Gastrocnemius medialis (tissue), 4 donors: Measurements from ENCODE around the gene EN2.

Source experiments
- CTCF ChIP-seq, 5 experiments: fragments of 450-650 bp in 3 of 5; fragments of 200-600 bp in 2 of 5; sonication (generic) in 2 of 5; IDR thresholded peaks in 4 of 5; conservative IDR thresholded peaks in 1 of 5; 1 replicate in 4 of 5; 2 replicates in 1 of 5; pipeline ENCODE4 v1.5.1; 2016 to 2019; ENCODE audit warnings: antibody characterized with exemption in 5 of 5, mild to moderate bottlenecking in 3 of 5, moderate library complexity in 3 of 5
- POLR2A ChIP-seq, 2 donors: fragments of 450-650 bp; IDR thresholded peaks; one replicate each; pipeline ENCODE4 v1.6.1; 2017; ENCODE audit warnings: antibody characterized with exemption in 2 of 2, mild to moderate bottlenecking in 2 of 2, moderate library complexity in 2 of 2

DNA sequence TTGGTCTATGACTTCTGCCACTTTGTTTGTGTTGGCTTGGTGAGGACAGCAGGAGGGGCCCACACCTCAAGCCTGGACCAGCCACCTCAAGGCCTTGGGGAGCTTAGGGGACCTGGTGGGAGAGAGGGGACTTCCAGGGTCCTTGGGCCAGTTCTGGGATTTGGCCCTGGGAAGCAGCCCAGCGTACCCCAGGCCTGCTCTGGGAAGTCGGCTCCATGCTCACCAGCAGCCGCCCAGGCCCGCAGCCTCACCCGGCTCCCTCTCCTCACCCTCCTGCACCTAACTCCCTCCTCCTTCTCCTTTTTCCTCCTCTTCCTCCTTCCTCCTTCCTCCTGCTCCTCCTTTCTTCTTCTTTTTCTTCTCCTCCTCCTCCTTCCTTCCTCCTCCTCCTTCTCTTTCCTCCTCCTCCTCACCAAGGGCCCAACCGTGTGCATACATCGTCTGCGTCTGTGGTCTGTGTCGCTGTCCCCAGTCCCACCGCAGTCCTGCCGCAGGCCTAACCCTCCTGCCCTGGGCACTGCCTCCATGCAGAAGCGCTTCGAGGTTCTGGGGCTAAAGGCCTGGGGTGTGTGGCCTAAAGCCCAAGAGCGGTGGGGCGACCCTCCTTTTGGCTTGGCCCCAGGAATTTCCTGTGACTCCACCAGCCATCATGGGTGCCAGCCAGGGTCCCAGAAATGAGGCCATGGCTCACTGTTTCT is 5.3 kb downstream of the EN2 start:
- TF ChIP-seq CTCF (IDR thresholded peaks at IDR 0.05 in 4 of 5, conservative IDR thresholded peaks at IDR 0.05 in 1 of 5) (no peak), POLR2A (IDR thresholded peaks at IDR 0.05) (no peak)
